K562 (cell line): Measurements from ENCODE around the gene ZNF609.

Source experiments
- CBFA2T3 ChIP-seq: fragments of 450-650 bp; IDR thresholded peaks from 2 replicates; pipeline ENCODE4 v1.6.1; 2017
- CHCHD3 ChIP-seq: fragments of 250-450 bp; sonication (Bioruptor Pico); IDR thresholded peaks from 2 replicates; pipeline ENCODE4 v2.1.2; 2022; ENCODE audit warnings: mild to moderate bottlenecking
- IRF2 ChIP-seq: sonication (generic); formaldehyde crosslinking; IDR thresholded peaks from 2 replicates; pipeline ENCODE4 v1.8.1; 2022; ENCODE audit warnings: mild to moderate bottlenecking, missing genetic modification reagents
- U2AF1 ChIP-seq: fragments of 200-400 bp; formaldehyde crosslinking; optimal IDR thresholded peaks from 2 replicates; pipeline ENCODE3; 2017; ENCODE audit warnings: mild to moderate bottlenecking, low read depth, low read length, moderate library complexity
- TF ChIP-seq, protein P1 (sequence below): fragments of 450-650 bp; IDR thresholded peaks from 2 replicates; pipeline ENCODE4 v1.6.1; 2016; ENCODE audit warnings: low read depth, mild to moderate bottlenecking, moderate library complexity
- TF ChIP-seq, protein P2 (sequence below): IDR thresholded peaks from 2 replicates; pipeline ENCODE4 v1.6.1; 2012; ENCODE audit warnings: low read depth, low read length, improper control_type of control experiment, borderline replicate concordance
- TF ChIP-seq, protein P3 (sequence below): sonication (generic); formaldehyde crosslinking; IDR thresholded peaks from 2 replicates; pipeline ENCODE4 v1.8.0; 2022; ENCODE audit warnings: mild to moderate bottlenecking, missing genetic modification reagents

DNA sequence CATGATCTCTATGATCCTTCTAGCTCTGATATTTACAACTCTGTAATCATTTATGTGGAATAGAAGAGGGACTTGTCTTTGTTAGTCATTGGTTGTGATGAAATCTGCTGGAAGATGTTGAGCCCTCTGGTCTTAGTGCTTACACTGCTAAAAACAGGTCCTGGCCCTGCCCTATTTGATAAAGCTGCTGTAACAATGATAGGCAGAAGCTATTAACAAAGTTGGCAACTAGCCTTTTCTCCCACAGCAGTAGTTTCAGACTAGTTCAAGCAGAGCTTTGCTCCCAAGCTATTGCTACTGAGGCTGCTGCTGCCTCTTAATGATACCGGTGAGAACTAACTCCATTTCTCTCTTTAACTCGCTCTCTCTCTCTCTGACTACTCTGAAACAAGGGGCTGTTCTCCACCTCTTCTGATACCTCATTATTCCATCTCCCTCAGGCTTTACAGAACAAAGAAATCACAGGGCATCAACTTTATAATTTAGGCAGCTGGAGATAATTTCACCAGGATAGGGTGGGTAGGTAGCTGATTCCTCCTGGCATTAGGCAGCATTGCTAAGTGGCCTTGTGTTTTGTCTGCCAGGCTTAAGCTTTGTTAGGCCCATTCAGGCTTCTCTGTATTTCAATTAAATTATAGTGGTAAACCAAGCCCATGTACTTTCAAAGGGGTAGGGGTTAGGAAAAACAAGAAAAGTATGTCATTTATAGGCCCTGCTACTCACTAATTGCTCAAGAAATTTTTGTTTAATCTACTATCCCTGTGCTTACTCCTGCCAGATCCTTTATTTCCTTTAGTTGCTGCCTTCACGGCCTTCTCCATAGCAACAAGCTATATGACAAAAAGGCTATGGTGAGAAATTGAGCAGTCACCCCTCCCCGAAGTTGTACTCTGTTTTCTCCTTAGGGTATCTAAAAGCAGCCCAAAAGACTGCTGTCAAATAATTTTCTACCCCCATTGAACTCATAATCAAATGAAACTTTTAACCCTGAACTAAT, 175.4 kb downstream of the ZNF609 start:
- TF ChIP-seq U2AF1 (no peak), CHCHD3 (CRISPR knock-in tag) (no peak), CBFA2T3 (no peak), IRF2 (no peak)
- TF ChIP-seq, protein P1, sequence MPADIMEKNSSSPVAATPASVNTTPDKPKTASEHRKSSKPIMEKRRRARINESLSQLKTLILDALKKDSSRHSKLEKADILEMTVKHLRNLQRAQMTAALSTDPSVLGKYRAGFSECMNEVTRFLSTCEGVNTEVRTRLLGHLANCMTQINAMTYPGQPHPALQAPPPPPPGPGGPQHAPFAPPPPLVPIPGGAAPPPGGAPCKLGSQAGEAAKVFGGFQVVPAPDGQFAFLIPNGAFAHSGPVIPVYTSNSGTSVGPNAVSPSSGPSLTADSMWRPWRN = no peak
- TF ChIP-seq, protein P2, sequence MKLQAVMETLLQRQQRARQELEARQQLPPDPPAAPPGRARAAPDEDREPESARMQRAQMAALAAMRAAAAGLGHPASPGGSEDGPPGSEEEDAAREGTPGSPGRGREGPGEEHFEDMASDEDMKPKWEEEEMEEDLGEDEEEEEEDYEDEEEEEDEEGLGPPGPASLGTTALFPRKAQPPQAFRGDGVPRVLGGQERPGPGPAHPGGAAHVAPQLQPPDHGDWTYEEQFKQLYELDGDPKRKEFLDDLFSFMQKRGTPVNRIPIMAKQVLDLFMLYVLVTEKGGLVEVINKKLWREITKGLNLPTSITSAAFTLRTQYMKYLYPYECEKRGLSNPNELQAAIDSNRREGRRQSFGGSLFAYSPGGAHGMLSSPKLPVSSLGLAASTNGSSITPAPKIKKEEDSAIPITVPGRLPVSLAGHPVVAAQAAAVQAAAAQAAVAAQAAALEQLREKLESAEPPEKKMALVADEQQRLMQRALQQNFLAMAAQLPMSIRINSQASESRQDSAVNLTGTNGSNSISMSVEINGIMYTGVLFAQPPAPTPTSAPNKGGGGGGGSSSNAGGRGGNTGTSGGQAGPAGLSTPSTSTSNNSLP = no peak
- TF ChIP-seq, protein P3, sequence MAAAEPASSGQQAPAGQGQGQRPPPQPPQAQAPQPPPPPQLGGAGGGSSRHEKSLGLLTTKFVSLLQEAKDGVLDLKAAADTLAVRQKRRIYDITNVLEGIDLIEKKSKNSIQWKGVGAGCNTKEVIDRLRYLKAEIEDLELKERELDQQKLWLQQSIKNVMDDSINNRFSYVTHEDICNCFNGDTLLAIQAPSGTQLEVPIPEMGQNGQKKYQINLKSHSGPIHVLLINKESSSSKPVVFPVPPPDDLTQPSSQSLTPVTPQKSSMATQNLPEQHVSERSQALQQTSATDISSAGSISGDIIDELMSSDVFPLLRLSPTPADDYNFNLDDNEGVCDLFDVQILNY (CRISPR knock-in tag) = no peak
